Prostate gland (tissue), 2 donors: Measurements from ENCODE around the gene LYRM4. TPM values are rescaled to one million over a fixed set of nuclear protein-coding genes. Genes with fewer than 3 reads are reported as not detected.

Experiments used
- DNase-seq: peaks from one replicate; pipeline ENCODE4 v3.0.0-alpha.2; 2019; ENCODE audit warnings: low spot score
- H3K27ac ChIP-seq, 2 donors: fragments of 200-600 bp; sonication (generic); 2 replicates each; pipeline ENCODE4 v1.5.1; 2017 to 2019
- H3K27me3 ChIP-seq: fragments of 200-600 bp; sonication (generic); replicated peaks from 2 replicates; pipeline ENCODE4 v1.5.1; 2019; ENCODE audit not compliant: insufficient read depth
- H3K36me3 ChIP-seq, 2 donors: fragments of 200-600 bp; sonication (generic); 1 replicate in 1 of 2; 2 replicates in 1 of 2; pipeline versions ENCODE4 v1.5.1 to v1.8.1; 2017 to 2019
- H3K4me1 ChIP-seq: fragments of 200-600 bp; sonication (generic); replicated peaks from 2 replicates; pipeline ENCODE4 v1.5.1; 2019
- H3K4me3 ChIP-seq, 2 donors: fragments of 200-600 bp; sonication (generic); 2 replicates each; pipeline ENCODE4 v1.5.1; 2017 to 2019
- H3K9me3 ChIP-seq: fragments of 200-600 bp; sonication (generic); 2 replicates; pipeline ENCODE4 v1.5.1; 2017
- CTCF ChIP-seq, 4 experiments: fragments of 200-600 bp in 2 of 4; fragments of 450-650 bp in 2 of 4; sonication (generic) in 2 of 4; IDR thresholded peaks; 1 replicate in 3 of 4; 2 replicates in 1 of 4; pipeline ENCODE4 v1.5.1; 2016 to 2019; ENCODE audit warnings: antibody characterized with exemption in 4 of 4, mild to moderate bottlenecking in 2 of 4, moderate library complexity in 2 of 4
- POLR2A ChIP-seq: fragments of 450-650 bp; IDR thresholded peaks from one replicate; pipeline ENCODE4 v1.6.1; 2016; ENCODE audit warnings: antibody characterized with exemption, mild to moderate bottlenecking
- POLR2AphosphoS5 ChIP-seq: sonication (generic); formaldehyde crosslinking; IDR thresholded peaks from one replicate; pipeline ENCODE4 v1.6.1; 2017; ENCODE audit warnings: antibody characterized with exemption
- WGBS: methylation state at CpG from one replicate; pipeline ENCODE4 v1.1.5; 2018; 5-methylcytosine and 5-hydroxymethylcytosine counted together
- intact Hi-C: fragments of 100-400 bp; cut with DNase I; formaldehyde crosslinking; loops from one replicate; pipeline ENCODE4 v1.14.2; 2022
- total RNA-seq, 2 donors: library from RNA; depleted of rRNA; stranded (reverse); fragments of >200 nt; gene quantifications; one replicate each; pipeline ENCODE4 v1.1.0, GENCODE V29; 2016

Gene LYRM4
- total RNA-seq, 2 donors from 2014 or later = 21.4 to 23.7 TPM

GRCh38 chr6:5164092-5164491, 96.7 kb downstream of the LYRM4 start:
- Histone ChIP-seq H3K27me3 (no peaks in the 10 kb centered on the region), H3K27ac (no peak overlapping the region), H3K4me1 (no peaks in the 10 kb centered on the region), H3K9me3 (no peaks in the 10 kb centered on the region), H3K36me3 (no peaks in the 10 kb centered on the region), H3K4me3 (no peak overlapping the region)
- DNase-seq = no peak
- intact Hi-C loops = no loop called here
- no peak for TF ChIP-seq POLR2A
- TF ChIP-seq POLR2AphosphoS5 = no peak
- TF ChIP-seq CTCF (IDR thresholded peaks at IDR 0.05) = no peak

- Histone ChIP-seq H3K27ac (no peak overlapping the region), H3K36me3 (no peaks in the 10 kb centered on the region), H3K27me3 (no peaks in the 10 kb centered on the region), H3K9me3 (no peaks in the 10 kb centered on the region), H3K4me3 (no peak overlapping the region), H3K4me1 (no peaks in the 10 kb centered on the region)
- DNase-seq = no peak
- intact Hi-C loops = no loop called here
- WGBS = 94% methylated on average over 6 of the region's 6 CpGs
- TF ChIP-seq POLR2AphosphoS5 (no peak), POLR2A (no peak), CTCF (IDR thresholded peaks at IDR 0.05) (no peak)
Measured at GRCh38 chr6:5163247-5163646, 97.5 kb downstream of the LYRM4 start.

GRCh38 chr6:5162355-5162754, 98.4 kb downstream of the LYRM4 start:
- Histone ChIP-seq H3K27me3 (no peaks in the 10 kb centered on the region), H3K4me3 (no peak overlapping the region), H3K4me1 (no peaks in the 10 kb centered on the region), H3K36me3 (no peaks in the 10 kb centered on the region), H3K27ac (no peak overlapping the region), H3K9me3 (no peaks in the 10 kb centered on the region)
- TF ChIP-seq POLR2A (no peak), POLR2AphosphoS5 (no peak), CTCF (IDR thresholded peaks at IDR 0.05) (no peak)
- no peak for DNase-seq
- 94% methylated on average over 5 of the region's 5 CpGs for WGBS
- intact Hi-C loops = no loop called here

- 90% methylated on average over 4 of the region's 4 CpGs for WGBS
- H3K27ac ChIP-seq = no peak overlapping the region
- no peaks in the 10 kb centered on the region for H3K4me1 ChIP-seq
- no peak for DNase-seq
- H3K4me3 ChIP-seq = no peak overlapping the region
- H3K27me3 ChIP-seq = no peaks in the 10 kb centered on the region
- no peaks in the 10 kb centered on the region for H3K36me3 ChIP-seq
- H3K9me3 ChIP-seq = no peaks in the 10 kb centered on the region
- intact Hi-C loops = no loop called here
- TF ChIP-seq POLR2AphosphoS5 = no peak
- no peak for TF ChIP-seq CTCF (IDR thresholded peaks at IDR 0.05)
- no peak for TF ChIP-seq POLR2A
Measured at GRCh38 chr6:5160206-5160605, 100.5 kb downstream of the LYRM4 start.

GRCh38 chr6:5159162-5159561, 101.6 kb downstream of the LYRM4 start:
- Histone ChIP-seq H3K36me3 (no peaks in the 10 kb centered on the region), H3K27ac (no peak overlapping the region), H3K4me3 (no peak overlapping the region), H3K9me3 (no peaks in the 10 kb centered on the region), H3K27me3 (no peaks in the 10 kb centered on the region), H3K4me1 (no peaks in the 10 kb centered on the region)
- DNase-seq = no peak
- TF ChIP-seq CTCF (IDR thresholded peaks at IDR 0.05) = no peak
- TF ChIP-seq POLR2A = no peak
- TF ChIP-seq POLR2AphosphoS5 = no peak
- intact Hi-C loops = no loop called here
- WGBS = 63% methylated on average over 1 of the region's 1 CpG
